ENCODE measurements around the gene DNAH10.
"Not testable (repeated sequence)": the region's sequence is repeated elsewhere in the genome, so short reads cannot be mapped to it uniquely, and the experiment has no call there.

Gene DNAH10

GRCh38 chr12:123906711-123907420 lies 144.8 kb downstream of the DNAH10 start:
- DNase-seq (ENCODE audit: low read depth in 3 of 3), result no peak

- no peak for DNase-seq (ENCODE audit: low read depth in 3 of 3)
These were observed 145.8 kb downstream of the DNAH10 start for GRCh38 chr12:123907726-123908476.

- no peak for DNase-seq (ENCODE audit: low read depth in 3 of 3)
These were observed 147.0 kb downstream of the DNAH10 start for GRCh38 chr12:123908884-123909725.

GRCh38 chr12:123910057-123910456 lies 148.0 kb downstream of the DNAH10 start:
- DNase-seq (ENCODE audit: low read depth in 3 of 3), result no peak

DNA sequence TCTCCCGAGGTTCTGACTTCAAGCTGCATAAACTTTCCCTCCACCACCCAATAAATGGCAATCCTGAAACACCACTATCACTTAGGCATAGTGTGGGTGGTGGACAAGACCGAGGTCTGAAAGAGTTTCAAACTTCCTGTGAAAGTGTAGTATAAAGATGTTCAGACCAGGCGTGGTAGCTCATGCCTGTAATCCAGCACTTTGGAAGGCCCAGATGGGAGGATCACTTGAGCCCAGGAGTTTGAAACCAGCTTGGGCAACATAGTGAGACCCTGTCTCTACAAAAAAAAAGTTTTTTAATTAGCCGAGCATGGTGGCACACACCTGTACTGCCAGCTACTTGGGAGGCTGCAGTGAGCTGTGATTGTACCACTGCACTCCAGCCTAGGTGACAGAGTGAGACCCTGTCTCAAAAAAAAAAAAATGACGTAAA lies 148.7 kb downstream of the DNAH10 start:
- no peak for DNase-seq (ENCODE audit: low read depth in 3 of 3)

DNA sequence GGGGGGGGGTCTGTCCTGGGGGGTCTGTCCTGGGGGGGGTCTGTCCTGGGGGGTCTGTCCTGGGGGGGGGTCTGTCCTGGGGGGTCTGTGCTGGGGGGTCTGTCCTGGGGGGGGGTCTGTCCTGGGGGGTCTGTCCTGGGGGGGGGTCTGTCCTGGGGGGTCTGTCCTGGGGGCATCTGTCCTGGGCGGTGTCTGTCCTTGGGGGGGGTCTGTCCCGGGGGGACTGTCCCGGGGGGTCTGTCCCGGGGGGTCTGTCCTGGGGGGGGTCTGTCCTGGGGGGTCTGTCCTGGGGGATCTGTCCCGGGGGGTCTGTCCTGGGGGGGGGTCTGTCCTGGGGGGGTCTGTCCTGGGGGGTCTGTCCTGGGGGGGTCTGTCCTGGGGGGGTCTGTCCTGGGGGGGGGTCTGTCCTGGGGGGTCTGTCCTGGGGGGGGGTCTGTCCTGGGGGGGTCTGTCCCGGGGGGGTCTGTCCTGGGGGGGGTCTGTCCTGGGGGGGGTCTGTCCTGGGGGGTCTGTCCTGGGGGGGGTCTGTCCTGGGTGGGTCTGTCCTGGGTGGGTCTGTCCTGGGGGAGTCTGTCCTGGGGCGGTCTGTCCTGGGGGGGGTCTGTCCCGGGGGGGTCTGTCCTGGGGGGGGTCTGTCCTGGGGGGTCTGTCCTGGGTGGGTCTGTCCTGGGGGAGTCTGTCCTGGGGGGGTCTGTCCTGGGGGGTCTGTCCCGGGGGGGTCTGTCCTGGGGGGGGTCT lies 149.7 kb downstream of the DNAH10 start:
- DNase-seq (ENCODE audit: low read depth in 3 of 3), result not testable (repeated sequence)

- no peak for DNase-seq (ENCODE audit: low read depth in 3 of 3)
These were observed 150.6 kb downstream of the DNAH10 start for GRCh38 chr12:123912415-123913380.

GRCh38 chr12:123914726-123915333 lies 152.7 kb downstream of the DNAH10 start:
- no peak for DNase-seq (ENCODE audit: low read depth in 3 of 3)

- peak; percentile 26 to 50 (median 46) for DNase-seq (ENCODE audit: low read depth in 3 of 3)
These were observed 154.6 kb downstream of the DNAH10 start for GRCh38 chr12:123916729-123917128.

DNA sequence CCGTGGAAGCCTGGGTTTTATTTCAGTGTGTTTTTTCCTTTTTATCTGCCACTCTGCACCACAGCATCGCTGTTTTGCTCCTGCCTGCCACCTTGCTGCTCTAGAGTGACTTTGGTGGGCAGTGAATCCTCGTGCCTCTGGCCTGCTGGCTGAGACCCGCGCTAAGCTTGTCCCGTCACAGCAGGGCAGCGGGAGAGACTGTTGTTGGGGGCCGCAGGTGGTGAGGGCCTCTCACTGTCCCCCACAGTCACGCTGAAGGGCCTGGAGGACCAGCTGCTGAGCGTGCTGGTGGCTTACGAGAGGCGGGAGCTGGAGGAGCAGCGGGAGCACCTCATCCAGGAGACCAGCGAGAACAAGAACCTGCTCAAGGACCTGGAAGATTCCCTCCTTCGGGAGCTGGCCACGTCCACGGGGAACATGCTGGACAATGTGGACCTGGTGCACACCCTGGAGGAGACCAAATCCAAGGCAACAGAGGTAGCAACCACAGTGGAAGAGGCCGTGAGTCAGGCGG lies 155.3 kb downstream of the DNAH10 start:
- DNase-seq (ENCODE audit: low read depth in 3 of 3), result no peak

- no peak for DNase-seq (ENCODE audit: low read depth in 3 of 3)
These were observed 157.9 kb downstream of the DNAH10 start for GRCh38 chr12:123919980-123920360.

GRCh38 chr12:123923038-123923437 lies 160.9 kb downstream of the DNAH10 start:
- no peak for DNase-seq (ENCODE audit: low read depth in 3 of 3)

GRCh38 chr12:123923927-123924326 lies 161.8 kb downstream of the DNAH10 start:
- no peak for DNase-seq (ENCODE audit: low read depth in 3 of 3)

DNA sequence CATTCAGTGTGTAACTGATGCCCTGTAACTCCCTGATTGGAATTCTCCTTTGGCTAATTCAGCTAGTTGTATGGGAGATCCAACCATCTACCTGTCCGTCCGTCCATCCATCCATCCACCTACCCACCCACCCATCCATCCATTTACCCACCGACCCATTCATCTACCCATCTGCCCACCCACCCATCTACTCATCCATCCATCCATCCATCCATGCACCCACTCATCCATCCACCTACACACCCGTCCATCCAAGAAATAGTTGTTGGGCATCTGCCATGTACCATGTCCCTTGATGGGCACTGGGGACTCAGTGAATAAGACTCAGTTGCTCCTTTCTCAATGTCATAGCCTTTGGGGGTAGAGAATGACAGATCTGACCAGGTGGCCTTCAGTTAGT lies 162.4 kb downstream of the DNAH10 start:
- no peak for DNase-seq (ENCODE audit: low read depth in 3 of 3)

GRCh38 chr12:123928274-123928865 lies 166.3 kb downstream of the DNAH10 start:
- no peak for DNase-seq (ENCODE audit: low read depth in 3 of 3)

- DNase-seq (ENCODE audit: low read depth in 3 of 3), result no peak
These were observed 166.8 kb downstream of the DNAH10 start for GRCh38 chr12:123928897-123929296.

- no peak for DNase-seq (ENCODE audit: low read depth in 3 of 3)
These were observed 168.0 kb downstream of the DNAH10 start for GRCh38 chr12:123929946-123930583.

DNA sequence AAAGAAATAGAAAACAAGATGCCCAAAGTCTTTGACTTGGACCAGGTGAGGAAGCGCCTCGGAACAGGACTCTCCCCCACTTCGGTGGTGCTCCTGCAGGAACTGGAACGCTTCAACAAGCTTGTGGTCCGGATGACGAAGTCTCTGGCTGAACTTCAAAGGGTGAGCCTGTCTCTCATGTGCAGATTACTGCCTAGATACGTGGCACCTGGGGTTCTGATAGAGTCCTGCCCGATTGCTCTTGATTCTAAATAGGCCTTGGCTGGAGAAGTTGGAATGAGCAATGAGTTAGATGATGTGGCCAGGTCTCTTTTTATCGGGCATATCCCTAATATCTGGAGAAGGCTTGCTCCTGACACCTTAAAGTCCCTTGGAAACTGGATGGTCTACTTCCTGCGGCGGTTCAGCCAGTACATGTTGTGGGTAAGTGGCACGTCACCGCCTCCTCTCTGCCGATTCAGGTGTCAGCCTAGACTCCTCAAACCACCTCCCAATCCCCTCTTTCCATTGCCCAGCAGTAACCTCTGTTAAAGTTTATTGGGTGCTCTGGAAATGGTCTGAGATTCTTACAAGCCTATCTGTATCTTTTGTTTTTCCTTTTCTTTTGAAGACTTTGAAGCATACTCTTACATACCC lies 169.7 kb downstream of the DNAH10 start:
- peak in 1 of 3 experiments; percentile 18 for DNase-seq (ENCODE audit: low read depth in 3 of 3)

Data from stimulated activated CD4-positive, alpha-beta T cell treated with anti-CD3 and anti-CD28 coated beads, TNF-alpha, amount 100 ng/mL, for 4 hours (primary cell).